Measurements from ENCODE around the gene TTC8.

TTC8 gene

GRCh38 chr14:88868558-88869159 is 44.2 kb downstream of the TTC8 start:
- DNase-seq (ENCODE audit: low read depth), result no peak

GRCh38 chr14:88870777-88871176 is 46.3 kb downstream of the TTC8 start:
- DNase-seq (ENCODE audit: low read depth), result no peak

GRCh38 chr14:88871429-88871828 is 47.0 kb downstream of the TTC8 start:
- DNase-seq (ENCODE audit: low read depth), result no peak

GRCh38 chr14:88872976-88873375 is 48.5 kb downstream of the TTC8 start:
- DNase-seq (ENCODE audit: low read depth), result no peak

GRCh38 chr14:88877192-88877591 is 52.7 kb downstream of the TTC8 start:
- DNase-seq (ENCODE audit: low read depth), result no peak

GRCh38 chr14:88879022-88879421 is 54.6 kb downstream of the TTC8 start:
- no peak for DNase-seq (ENCODE audit: low read depth)

GRCh38 chr14:88882236-88882635 is 57.8 kb downstream of the TTC8 start:
- no peak for DNase-seq (ENCODE audit: low read depth)

GRCh38 chr14:88895116-88895515 is 70.7 kb downstream of the TTC8 start:
- DNase-seq (ENCODE audit: low read depth), result no peak

GRCh38 chr14:88901189-88901588 is 76.7 kb downstream of the TTC8 start:
- no peak for DNase-seq (ENCODE audit: low read depth)

GRCh38 chr14:88901991-88902390 is 77.5 kb downstream of the TTC8 start:
- DNase-seq (ENCODE audit: low read depth), result no peak

- DNase-seq (ENCODE audit: low read depth), result no peak
These were observed 78.4 kb downstream of the TTC8 start for GRCh38 chr14:88902850-88903249.

- DNase-seq (ENCODE audit: low read depth), result no peak
These were observed 79.8 kb downstream of the TTC8 start for GRCh38 chr14:88904206-88904647.

- DNase-seq (ENCODE audit: low read depth), result no peak
These were observed 80.4 kb downstream of the TTC8 start for GRCh38 chr14:88904864-88905263.

GRCh38 chr14:88908216-88908615 is 83.8 kb downstream of the TTC8 start:
- no peak for DNase-seq (ENCODE audit: low read depth)

- no peak for DNase-seq (ENCODE audit: low read depth)
These were observed 85.9 kb downstream of the TTC8 start for GRCh38 chr14:88910386-88910785.

- no peak for DNase-seq (ENCODE audit: low read depth)
These were observed 87.4 kb downstream of the TTC8 start for GRCh38 chr14:88911809-88912208.

- DNase-seq (ENCODE audit: low read depth), result no peak
These were observed 90.5 kb downstream of the TTC8 start for GRCh38 chr14:88914956-88915355.

- no peak for DNase-seq (ENCODE audit: low read depth)
These were observed 95.1 kb downstream of the TTC8 start for GRCh38 chr14:88919502-88919901.
